Ammon's horn (tissue), 1 donor: Measurements from ENCODE around the gene FOXK1.
"Not testable (repeated sequence)": the region's sequence is repeated elsewhere in the genome, so short reads cannot be mapped to it uniquely, and the experiment has no call there.

Experiments used
- DNase-seq: peaks from one replicate; pipeline ENCODE4 v3.0.0-alpha.2; 2016; ENCODE audit warnings: low spot score

FOXK1 gene

GRCh38 chr7:4681886-4682620, at the start of gene FOXK1:
Gene FOXK1 (plus strand): TSS chr7:4682295. CDS start chr7:4682309, 14 bp downstream.
- peak; percentile 72 for DNase-seq

- no peak for DNase-seq
Measured at GRCh38 chr7:4633012-4633411, 49.1 kb upstream of the FOXK1 start.

GRCh38 chr7:4634166-4634565, 47.9 kb upstream of the FOXK1 start:
- no peak for DNase-seq

- no peak for DNase-seq
Measured at GRCh38 chr7:4638781-4639575, 43.1 kb upstream of the FOXK1 start.

GRCh38 chr7:4641091-4641666, 40.9 kb upstream of the FOXK1 start:
- no peak for DNase-seq

GRCh38 chr7:4641667-4642467, 40.2 kb upstream of the FOXK1 start:
- DNase-seq: peak; percentile 86

GRCh38 chr7:4642468-4643203, 39.5 kb upstream of the FOXK1 start:
- DNase-seq: no peak

GRCh38 chr7:4643204-4643471, 39.0 kb upstream of the FOXK1 start:
- not testable (repeated sequence) for DNase-seq

- no peak for DNase-seq
Measured at GRCh38 chr7:4645246-4645645, 36.8 kb upstream of the FOXK1 start.

GRCh38 chr7:4648111-4648510, 34.0 kb upstream of the FOXK1 start:
- no peak for DNase-seq

GRCh38 chr7:4650433-4651047, 31.6 kb upstream of the FOXK1 start:
- DNase-seq: peak; percentile 42

GRCh38 chr7:4653771-4654170, 28.3 kb upstream of the FOXK1 start:
- DNase-seq: no peak

- no peak for DNase-seq
Measured at GRCh38 chr7:4655311-4655710, 26.8 kb upstream of the FOXK1 start.

- no peak for DNase-seq
Measured at GRCh38 chr7:4655896-4656295, 26.2 kb upstream of the FOXK1 start.

- no peak for DNase-seq
Measured at GRCh38 chr7:4657640-4658417, 24.3 kb upstream of the FOXK1 start.

- DNase-seq: no peak
Measured at GRCh38 chr7:4659551-4660286, 22.4 kb upstream of the FOXK1 start.

GRCh38 chr7:4661871-4662270, 20.2 kb upstream of the FOXK1 start:
- DNase-seq: no peak

GRCh38 chr7:4663239-4664018, 18.7 kb upstream of the FOXK1 start:
- DNase-seq: no peak

GRCh38 chr7:4665661-4666060, 16.4 kb upstream of the FOXK1 start:
- no peak for DNase-seq
